ENCODE data around the gene MAGI1.

Gene MAGI1

GRCh38 chr3:65732051-65732935 lies 306.4 kb downstream of the MAGI1 start:
- POLR2A ChIA-PET = no interaction called here
- peak; percentile 53 for DNase-seq (ENCODE audit: extremely low spot score)
- TF ChIP-seq CTCF (IDR thresholded peaks at IDR 0.05; ENCODE audit: control extremely low read depth, extremely low read depth, low read depth, missing control alignments) = peak; percentile 75
- CTCF ChIA-PET = interaction anchor here (0.7 to 3.0 kb wide), 28 partner anchors 9 to 1202 kb away, joined by 3 to 17 read pairs (median 3); no protein-coding TSS in a partner anchor

- no peak for TF ChIP-seq CTCF (IDR thresholded peaks at IDR 0.05; ENCODE audit: control extremely low read depth, extremely low read depth, low read depth, missing control alignments)
- ChIA-PET POLR2A (no interaction called here), CTCF (interaction anchor here (1.1 to 3.0 kb wide), 4 partner anchors 17 to 57 kb away, joined by 3 to 17 read pairs (median 8); no protein-coding TSS in a partner anchor)
- DNase-seq (ENCODE audit: extremely low spot score) = no peak
Observed at GRCh38 chr3:65730449-65730848, 308.3 kb downstream of the MAGI1 start.

GRCh38 chr3:65729973-65730372 lies 308.7 kb downstream of the MAGI1 start:
- TF ChIP-seq CTCF (IDR thresholded peaks at IDR 0.05; ENCODE audit: control extremely low read depth, extremely low read depth, low read depth, missing control alignments) = no peak
- POLR2A ChIA-PET = no interaction called here
- DNase-seq (ENCODE audit: extremely low spot score) = no peak

GRCh38 chr3:65729555-65729954 lies 309.2 kb downstream of the MAGI1 start:
- CTCF ChIA-PET = interaction anchor here (1.1 kb wide), 1 partner anchor 56 kb away, joined by 3 read pairs; no protein-coding TSS in a partner anchor
- POLR2A ChIA-PET = no interaction called here
- DNase-seq (ENCODE audit: extremely low spot score) = no peak

More at GRCh38 chr3:65729973-65730372, 308.7 kb downstream of the MAGI1 start:
- CTCF ChIA-PET = interaction anchor here (1.1 kb wide), 1 partner anchor 57 kb away, joined by 3 read pairs; no protein-coding TSS in a partner anchor

DNA sequence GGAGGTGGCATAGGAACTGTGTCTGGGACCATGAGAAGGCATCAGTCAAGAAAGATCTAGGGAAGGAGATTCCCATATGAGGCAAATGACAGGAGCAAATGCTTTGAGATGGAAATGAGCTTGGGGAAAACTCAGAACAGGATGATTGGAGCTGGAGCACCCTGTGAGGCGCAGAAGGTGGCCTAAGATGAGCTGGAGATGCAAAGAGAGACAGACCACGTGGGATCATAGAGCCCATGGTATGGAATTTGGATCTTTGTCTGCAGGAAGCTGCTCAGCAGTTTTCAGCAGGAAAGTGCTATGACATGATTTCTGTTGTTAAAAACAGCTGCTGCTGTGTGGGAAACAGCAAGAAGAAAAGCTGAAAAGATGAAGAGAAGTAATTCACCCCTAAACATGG lies 310.6 kb downstream of the MAGI1 start:
- TF ChIP-seq CTCF (IDR thresholded peaks at IDR 0.05; ENCODE audit: control extremely low read depth, extremely low read depth, low read depth, missing control alignments) = no peak
- CTCF ChIA-PET = interaction anchor here (0.9 to 1.5 kb wide), 5 partner anchors 9 to 288 kb away, joined by 3 to 5 read pairs (median 4); no protein-coding TSS in a partner anchor
- POLR2A ChIA-PET = no interaction called here
- no peak for DNase-seq (ENCODE audit: extremely low spot score)

More at GRCh38 chr3:65729555-65729954, 309.2 kb downstream of the MAGI1 start:
- no peak for TF ChIP-seq CTCF (IDR thresholded peaks at IDR 0.05; ENCODE audit: control extremely low read depth, extremely low read depth, low read depth, missing control alignments)

DNA sequence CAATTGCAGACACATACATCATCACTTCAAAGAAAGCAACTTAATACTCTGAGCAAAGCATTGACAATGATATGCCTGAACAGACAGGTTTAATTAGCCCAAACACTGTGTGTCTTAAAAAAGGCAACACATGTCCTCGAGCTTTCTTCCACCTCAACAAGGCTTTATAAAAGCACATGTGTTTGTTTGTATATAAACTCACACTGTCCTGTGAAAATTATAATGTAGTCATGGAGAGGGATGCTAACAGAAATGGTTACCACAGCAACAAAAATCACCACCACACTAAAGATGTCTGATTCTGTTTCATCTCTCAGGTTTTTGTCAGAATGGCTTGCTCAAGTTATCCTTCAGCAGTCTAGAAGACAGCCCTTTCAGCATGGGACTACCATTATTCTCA lies 314.7 kb downstream of the MAGI1 start:
- DNase-seq (ENCODE audit: extremely low spot score) = no peak
- CTCF ChIA-PET = no interaction called here
- no peak for TF ChIP-seq CTCF (IDR thresholded peaks at IDR 0.05; ENCODE audit: control extremely low read depth, extremely low read depth, low read depth, missing control alignments)
- POLR2A ChIA-PET = no interaction called here

All from GM10248 (cell line).